Middle frontal gyrus (tissue), 1 donor: Measurements from ENCODE around the gene WASF3.
"Not testable (repeated sequence)": the region's sequence is repeated elsewhere in the genome, so short reads cannot be mapped to it uniquely, and the experiment has no call there.

Experiments
- DNase-seq: peaks from one replicate; pipeline ENCODE4 v3.0.0-alpha.2; 2015; ENCODE audit warnings: low spot score; ENCODE audit errors: extremely low spot score

The WASF3 gene

GRCh38 chr13:26624572-26624971 is 67.1 kb downstream of the WASF3 start:
- no peak for DNase-seq

- DNase-seq: no peak
Observed at GRCh38 chr13:26626271-26626670, 68.8 kb downstream of the WASF3 start.

GRCh38 chr13:26628706-26629105 is 71.2 kb downstream of the WASF3 start:
- DNase-seq: no peak

- no peak for DNase-seq
Observed at GRCh38 chr13:26629260-26629825, 71.9 kb downstream of the WASF3 start.

- not testable (repeated sequence) for DNase-seq
Observed at GRCh38 chr13:26635634-26636033, 78.2 kb downstream of the WASF3 start.

- DNase-seq: not testable (repeated sequence)
Observed at GRCh38 chr13:26636073-26636472, 78.6 kb downstream of the WASF3 start.

GRCh38 chr13:26646603-26647002 is 89.1 kb downstream of the WASF3 start:
- no peak for DNase-seq

- no peak for DNase-seq
Observed at GRCh38 chr13:26651234-26651633, 93.8 kb downstream of the WASF3 start.

GRCh38 chr13:26653310-26653709 is 95.8 kb downstream of the WASF3 start:
- no peak for DNase-seq

GRCh38 chr13:26653842-26654241 is 96.4 kb downstream of the WASF3 start:
- no peak for DNase-seq

- no peak for DNase-seq
Observed at GRCh38 chr13:26656919-26657318, 99.4 kb downstream of the WASF3 start.

GRCh38 chr13:26658448-26659385 is 101.2 kb downstream of the WASF3 start:
- DNase-seq: no peak

GRCh38 chr13:26660185-26660584 is 102.7 kb downstream of the WASF3 start:
- no peak for DNase-seq

- DNase-seq: no peak
Observed at GRCh38 chr13:26660766-26661165, 103.3 kb downstream of the WASF3 start.

- DNase-seq: no peak
Observed at GRCh38 chr13:26663791-26664190, 106.3 kb downstream of the WASF3 start.

GRCh38 chr13:26664286-26664685 is 106.8 kb downstream of the WASF3 start:
- no peak for DNase-seq

GRCh38 chr13:26664876-26665275 is 107.4 kb downstream of the WASF3 start:
- DNase-seq: no peak

GRCh38 chr13:26668357-26669146 is 111.1 kb downstream of the WASF3 start:
- no peak for DNase-seq

GRCh38 chr13:26673890-26674289 is 116.4 kb downstream of the WASF3 start:
- DNase-seq: no peak

GRCh38 chr13:26677156-26677555 is 119.7 kb downstream of the WASF3 start:
- no peak for DNase-seq

GRCh38 chr13:26678330-26678729 is 120.8 kb downstream of the WASF3 start:
- no peak for DNase-seq

- DNase-seq: no peak
Observed at GRCh38 chr13:26678796-26679195, 121.3 kb downstream of the WASF3 start.
